ENCODE measurements around the gene THG1L.
"Not testable (repeated sequence)": the region's sequence is repeated elsewhere in the genome, so short reads cannot be mapped to it uniquely, and the experiment has no call there.

THG1L gene

GRCh38 chr5:157703736-157704135, 27.5 kb upstream of the THG1L start:
- DNase-seq (ENCODE audit: insufficient read length, low spot score) = no peak
- no peak for FAIRE-seq
- TF ChIP-seq POLR2A (IDR thresholded peaks at IDR 0.05; ENCODE audit: low read depth, low read length) (no peak), POU2F2 (IDR thresholded peaks at IDR 0.05; ENCODE audit: low read depth, low read length) (no peak), PAX5 (IDR thresholded peaks at IDR 0.05; ENCODE audit: insufficient read depth, low read length, severe bottlenecking) (no peak), SPI1 (IDR thresholded peaks at IDR 0.05; ENCODE audit: low read depth, low read length) (no peak), TAF1 (IDR thresholded peaks at IDR 0.05; ENCODE audit: low read depth, low read length) (no peak), POLR2AphosphoS5 (IDR thresholded peaks at IDR 0.05; ENCODE audit: low read depth, low read length) (no peak)

- TF ChIP-seq POLR2A (IDR thresholded peaks at IDR 0.05; ENCODE audit: low read depth, low read length) = no peak
- no peak for TF ChIP-seq POU2F2 (IDR thresholded peaks at IDR 0.05; ENCODE audit: low read depth, low read length)
- TF ChIP-seq PAX5 (IDR thresholded peaks at IDR 0.05; ENCODE audit: insufficient read depth, low read length, severe bottlenecking) = no peak
- TF ChIP-seq SPI1 (IDR thresholded peaks at IDR 0.05; ENCODE audit: low read depth, low read length) = no peak
- TF ChIP-seq TAF1 (IDR thresholded peaks at IDR 0.05; ENCODE audit: low read depth, low read length) = no peak
- TF ChIP-seq POLR2AphosphoS5 (IDR thresholded peaks at IDR 0.05; ENCODE audit: low read depth, low read length) = no peak
- DNase-seq (ENCODE audit: insufficient read length, low spot score) = no peak
- no peak for FAIRE-seq
Observed at GRCh38 chr5:157708866-157709265, 22.4 kb upstream of the THG1L start.

GRCh38 chr5:157709346-157709745, 21.9 kb upstream of the THG1L start:
- TF ChIP-seq TAF1 (IDR thresholded peaks at IDR 0.05; ENCODE audit: low read depth, low read length) = no peak
- no peak for TF ChIP-seq SPI1 (IDR thresholded peaks at IDR 0.05; ENCODE audit: low read depth, low read length)
- no peak for TF ChIP-seq POLR2AphosphoS5 (IDR thresholded peaks at IDR 0.05; ENCODE audit: low read depth, low read length)
- DNase-seq (ENCODE audit: insufficient read length, low spot score) (no peak), FAIRE-seq (no peak)

GRCh38 chr5:157710431-157710830, 20.8 kb upstream of the THG1L start:
- DNase-seq (ENCODE audit: insufficient read length, low spot score) = no peak
- no peak for FAIRE-seq
- TF ChIP-seq TAF1 (IDR thresholded peaks at IDR 0.05; ENCODE audit: low read depth, low read length) (no peak), POLR2A (IDR thresholded peaks at IDR 0.05; ENCODE audit: low read depth, low read length) (no peak), SPI1 (IDR thresholded peaks at IDR 0.05; ENCODE audit: low read depth, low read length) (no peak), PAX5 (IDR thresholded peaks at IDR 0.05; ENCODE audit: insufficient read depth, low read length, severe bottlenecking) (no peak), POLR2AphosphoS5 (IDR thresholded peaks at IDR 0.05; ENCODE audit: low read depth, low read length) (no peak), POU2F2 (IDR thresholded peaks at IDR 0.05; ENCODE audit: low read depth, low read length) (no peak)

GRCh38 chr5:157710882-157711281, 20.3 kb upstream of the THG1L start:
- no peak for FAIRE-seq

GRCh38 chr5:157713830-157714595, 17.2 kb upstream of the THG1L start:
- TF ChIP-seq POLR2AphosphoS5 (IDR thresholded peaks at IDR 0.05; ENCODE audit: low read depth, low read length) (no peak), POLR2A (IDR thresholded peaks at IDR 0.05; ENCODE audit: low read depth, low read length) (no peak), PAX5 (IDR thresholded peaks at IDR 0.05; ENCODE audit: insufficient read depth, low read length, severe bottlenecking) (no peak), POU2F2 (IDR thresholded peaks at IDR 0.05; ENCODE audit: low read depth, low read length) (no peak), SPI1 (IDR thresholded peaks at IDR 0.05; ENCODE audit: low read depth, low read length) (no peak), TAF1 (IDR thresholded peaks at IDR 0.05; ENCODE audit: low read depth, low read length) (no peak)
- DNase-seq (ENCODE audit: insufficient read length, low spot score) (no peak), FAIRE-seq (no peak)

More at GRCh38 chr5:157710882-157711281, 20.3 kb upstream of the THG1L start:
- DNase-seq (ENCODE audit: insufficient read length, low spot score) = no peak
- TF ChIP-seq POU2F2 (IDR thresholded peaks at IDR 0.05; ENCODE audit: low read depth, low read length) (no peak), TAF1 (IDR thresholded peaks at IDR 0.05; ENCODE audit: low read depth, low read length) (no peak), SPI1 (IDR thresholded peaks at IDR 0.05; ENCODE audit: low read depth, low read length) (no peak), POLR2AphosphoS5 (IDR thresholded peaks at IDR 0.05; ENCODE audit: low read depth, low read length) (no peak), POLR2A (IDR thresholded peaks at IDR 0.05; ENCODE audit: low read depth, low read length) (no peak), PAX5 (IDR thresholded peaks at IDR 0.05; ENCODE audit: insufficient read depth, low read length, severe bottlenecking) (no peak)

GRCh38 chr5:157714596-157714864, 16.7 kb upstream of the THG1L start:
- no peak for DNase-seq (ENCODE audit: insufficient read length, low spot score)
- TF ChIP-seq SPI1 (IDR thresholded peaks at IDR 0.05; ENCODE audit: low read depth, low read length) (no peak), POU2F2 (IDR thresholded peaks at IDR 0.05; ENCODE audit: low read depth, low read length) (no peak), TAF1 (IDR thresholded peaks at IDR 0.05; ENCODE audit: low read depth, low read length) (no peak), PAX5 (IDR thresholded peaks at IDR 0.05; ENCODE audit: insufficient read depth, low read length, severe bottlenecking) (no peak), POLR2AphosphoS5 (IDR thresholded peaks at IDR 0.05; ENCODE audit: low read depth, low read length) (no peak), POLR2A (IDR thresholded peaks at IDR 0.05; ENCODE audit: low read depth, low read length) (no peak)
- FAIRE-seq = no peak

GRCh38 chr5:157718519-157718918, 12.7 kb upstream of the THG1L start:
- no peak for DNase-seq (ENCODE audit: insufficient read length, low spot score)
- FAIRE-seq = peak; percentile 66
- TF ChIP-seq POLR2AphosphoS5 (IDR thresholded peaks at IDR 0.05; ENCODE audit: low read depth, low read length) = no peak
- no peak for TF ChIP-seq SPI1 (IDR thresholded peaks at IDR 0.05; ENCODE audit: low read depth, low read length)
- TF ChIP-seq PAX5 (IDR thresholded peaks at IDR 0.05; ENCODE audit: insufficient read depth, low read length, severe bottlenecking) = no peak
- no peak for TF ChIP-seq TAF1 (IDR thresholded peaks at IDR 0.05; ENCODE audit: low read depth, low read length)
- no peak for TF ChIP-seq POU2F2 (IDR thresholded peaks at IDR 0.05; ENCODE audit: low read depth, low read length)
- no peak for TF ChIP-seq POLR2A (IDR thresholded peaks at IDR 0.05; ENCODE audit: low read depth, low read length)

- no peak for FAIRE-seq
- no peak for DNase-seq (ENCODE audit: insufficient read length, low spot score)
- TF ChIP-seq POU2F2 (IDR thresholded peaks at IDR 0.05; ENCODE audit: low read depth, low read length) (no peak), PAX5 (IDR thresholded peaks at IDR 0.05; ENCODE audit: insufficient read depth, low read length, severe bottlenecking) (no peak), SPI1 (IDR thresholded peaks at IDR 0.05; ENCODE audit: low read depth, low read length) (no peak), POLR2AphosphoS5 (IDR thresholded peaks at IDR 0.05; ENCODE audit: low read depth, low read length) (no peak), POLR2A (IDR thresholded peaks at IDR 0.05; ENCODE audit: low read depth, low read length) (no peak), TAF1 (IDR thresholded peaks at IDR 0.05; ENCODE audit: low read depth, low read length) (no peak)
Observed at GRCh38 chr5:157719245-157719644, 12.0 kb upstream of the THG1L start.

- FAIRE-seq (no peak), DNase-seq (ENCODE audit: insufficient read length, low spot score) (no peak)
- TF ChIP-seq PAX5 (IDR thresholded peaks at IDR 0.05; ENCODE audit: insufficient read depth, low read length, severe bottlenecking) (no peak), POLR2AphosphoS5 (IDR thresholded peaks at IDR 0.05; ENCODE audit: low read depth, low read length) (no peak), POLR2A (IDR thresholded peaks at IDR 0.05; ENCODE audit: low read depth, low read length) (no peak), POU2F2 (IDR thresholded peaks at IDR 0.05; ENCODE audit: low read depth, low read length) (no peak), SPI1 (IDR thresholded peaks at IDR 0.05; ENCODE audit: low read depth, low read length) (no peak), TAF1 (IDR thresholded peaks at IDR 0.05; ENCODE audit: low read depth, low read length) (no peak)
Observed at GRCh38 chr5:157721159-157721558, 10.1 kb upstream of the THG1L start.

- not testable (repeated sequence) for FAIRE-seq; DNase-seq (ENCODE audit: insufficient read length, low spot score)
Observed at GRCh38 chr5:157722895-157723294, 8.3 kb upstream of the THG1L start.

GRCh38 chr5:157726607-157727006, 4.6 kb upstream of the THG1L start:
- FAIRE-seq; DNase-seq (ENCODE audit: insufficient read length, low spot score): not testable (repeated sequence)

- not testable (repeated sequence) for FAIRE-seq; DNase-seq (ENCODE audit: insufficient read length, low spot score)
Observed at GRCh38 chr5:157727858-157728257, 3.4 kb upstream of the THG1L start.

Measured in GM12891 (cell line).